HG02588 (cell line): ENCODE measurements around the gene INPP1.
A peak's percentile ranks its signal among the peaks of the same experiment; 100 is the strongest.

Experiments
- ATAC-seq: cut with Tn5 transposase; IDR thresholded peaks from one replicate; pipeline ENCODE4 v1.9.1; 2021; ENCODE audit warnings: mild to moderate bottlenecking, moderate library complexity; ENCODE audit not compliant: unreplicated experiment

Gene INPP1

DNA sequence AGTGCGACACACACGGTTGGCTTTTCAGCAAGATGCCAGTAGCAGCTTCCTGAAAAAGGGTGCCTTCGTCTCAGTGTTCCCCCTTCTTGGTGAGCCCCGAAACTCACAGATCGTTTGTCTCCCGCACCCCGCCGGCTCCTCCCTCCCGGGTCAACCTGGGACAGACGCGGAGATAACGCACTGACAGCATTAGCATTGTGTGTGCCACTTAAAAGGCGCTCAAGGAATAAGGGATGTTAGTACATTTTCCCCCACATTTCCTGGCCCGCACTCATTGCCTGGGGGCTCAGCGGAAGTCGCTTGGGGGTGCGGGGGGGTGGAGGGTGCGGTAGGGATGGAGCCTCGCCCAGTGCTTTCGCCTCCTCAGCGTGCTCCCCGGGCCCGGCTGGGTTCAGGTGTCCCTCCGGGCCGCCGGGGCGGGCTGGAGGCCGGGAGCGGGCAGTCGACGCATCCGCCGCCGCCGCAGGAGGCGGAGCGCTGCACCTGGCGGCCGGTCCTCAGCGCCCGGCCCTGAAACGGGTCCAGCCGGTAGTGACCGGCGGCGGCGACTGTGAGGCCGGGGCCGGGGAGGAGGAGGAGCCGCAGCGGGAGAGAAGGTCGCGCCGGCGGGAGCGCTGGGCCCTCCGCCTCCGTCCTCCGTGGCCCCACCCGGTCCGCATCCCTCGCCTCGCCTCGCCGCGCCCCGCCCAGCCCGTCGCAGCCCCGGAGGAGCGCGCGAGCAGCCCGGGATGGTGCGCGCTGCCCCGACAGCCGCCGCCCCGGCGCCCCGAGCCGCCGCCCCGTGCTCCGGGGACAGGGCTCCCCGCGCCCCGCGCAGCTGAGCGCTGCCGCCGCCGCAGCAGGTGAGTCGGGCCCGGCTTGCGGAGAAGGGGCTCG lies 64.5 kb downstream of the INPP1 start, which contains the start of gene MFSD6:
Gene MFSD6, plus strand, starts transcription at position 694 of the 876 bp plus-strand sequence. CDS start 27,675 bp downstream, outside the sequence.
- peak; percentile 67 for ATAC-seq

- ATAC-seq = peak; percentile 64
Measured at GRCh38 chr2:190408538-190409271, 65.3 kb downstream of the INPP1 start.

DNA sequence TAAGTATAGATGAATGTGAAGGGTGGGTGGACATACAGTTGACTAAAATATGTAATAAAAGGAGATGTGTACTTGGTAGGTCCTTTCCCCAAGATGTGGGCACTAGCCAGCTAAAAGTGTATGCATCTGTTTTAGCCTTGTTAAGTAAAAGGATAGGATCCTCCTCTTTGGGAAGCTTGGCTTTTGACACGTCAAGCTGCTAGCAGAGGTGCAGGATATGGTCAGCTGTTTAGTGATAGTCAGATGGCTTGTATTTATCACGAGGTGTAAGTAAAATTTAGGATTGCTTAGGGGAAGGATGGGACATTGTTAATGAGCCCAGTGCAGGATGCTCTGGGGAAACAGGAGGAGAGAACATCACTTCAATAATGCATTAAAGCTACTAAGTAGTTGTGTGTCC lies 66.2 kb downstream of the INPP1 start:
- no peak for ATAC-seq

DNA sequence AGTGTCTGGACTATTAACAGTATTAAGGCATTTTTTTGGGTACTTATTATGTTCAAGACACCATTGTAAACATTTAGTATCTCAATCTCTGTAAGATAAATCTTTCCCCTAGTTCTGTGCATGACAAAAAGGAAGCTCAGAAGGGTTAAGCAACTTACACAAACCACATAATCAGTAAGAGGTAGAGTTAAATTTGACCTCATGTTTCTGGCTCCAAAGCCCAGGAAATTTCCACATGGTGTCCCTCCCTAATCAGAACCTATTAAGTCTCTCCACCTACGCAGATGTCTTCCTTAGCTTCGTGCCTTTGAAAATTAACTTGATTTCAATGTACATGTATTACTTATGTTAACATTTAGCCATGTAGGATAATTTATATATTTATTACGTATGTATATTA lies 66.8 kb downstream of the INPP1 start:
- no peak for ATAC-seq

- no peak for ATAC-seq
Measured at GRCh38 chr2:190412966-190413365, 69.6 kb downstream of the INPP1 start.

DNA sequence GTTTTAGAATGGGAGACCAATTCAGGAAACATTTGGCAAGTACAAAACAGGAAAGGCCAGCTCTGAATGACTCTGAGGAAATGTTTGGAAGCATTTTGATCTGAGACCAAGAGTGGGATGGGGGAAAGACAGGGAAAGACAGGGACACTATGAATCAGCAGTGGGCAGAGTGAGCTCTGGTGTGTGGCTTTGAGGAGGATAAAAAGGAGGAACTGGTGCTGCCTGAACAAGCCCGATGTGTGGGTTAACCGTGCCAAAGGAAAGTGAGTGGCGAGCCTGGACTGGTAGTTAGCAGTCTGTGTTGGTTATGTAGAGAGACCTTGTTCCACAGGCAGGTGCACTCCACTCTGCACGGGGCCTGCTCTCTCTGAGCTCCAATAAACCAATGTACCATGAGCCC lies 70.0 kb downstream of the INPP1 start:
- ATAC-seq = no peak

DNA sequence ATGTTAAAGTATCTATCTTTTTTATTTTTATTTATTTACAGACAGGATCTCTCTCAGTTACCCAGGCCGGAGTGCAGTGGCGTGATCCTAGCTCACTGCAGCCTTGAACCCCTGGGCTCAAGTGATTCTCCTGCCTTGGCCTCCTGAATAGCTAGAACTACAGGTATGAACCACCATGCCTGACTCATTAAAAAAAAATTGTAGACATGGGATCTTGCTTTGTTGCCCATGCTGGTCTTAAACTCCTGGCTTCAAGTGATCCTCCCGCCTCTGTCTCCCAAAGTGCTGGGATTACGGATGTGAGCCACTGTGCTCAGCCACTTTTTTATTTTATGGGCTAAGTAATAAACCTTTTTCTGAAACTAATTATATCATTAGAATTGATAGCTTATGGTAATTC lies 71.9 kb downstream of the INPP1 start:
- no peak for ATAC-seq

- no peak for ATAC-seq
Measured at GRCh38 chr2:190415794-190416775, 72.7 kb downstream of the INPP1 start.

GRCh38 chr2:190417045-190417842 lies 73.9 kb downstream of the INPP1 start:
- ATAC-seq = no peak

GRCh38 chr2:190418727-190419126 lies 75.3 kb downstream of the INPP1 start:
- ATAC-seq = no peak

- ATAC-seq = no peak
Measured at GRCh38 chr2:190420801-190421200, 77.4 kb downstream of the INPP1 start.
